Skeletal muscle satellite cell (primary cell): ENCODE data around the gene POLA1.

ENCODE experiments used
- small RNA-seq: library from RNA; depleted of rRNA; stranded (forward); fragments of <200 nt; gene quantifications from one replicate; pipeline ENCODE3, GENCODE V24; 2012

Gene POLA1

Small RNAs within 50 kb of the gene (small RNA-seq; reads per million reads assigned to genes)
- gene SCARNA23: 3.3 reads per million, percentile 79 among the genes with 10 or more reads in this experiment
